SKM-1 treated with dmso at 0.1 percent for 144 hours (cell line): ENCODE results near the gene MAST4.
"Not testable (repeated sequence)": the region's sequence is repeated elsewhere in the genome, so short reads cannot be mapped to it uniquely, and the experiment has no call there.

Source experiments
- DNase-seq: peaks from one replicate; lab custom pipeline; 2025; ENCODE audit not compliant: unreplicated experiment; lab: John Stamatoyannopoulos, UW

Gene MAST4

DNA sequence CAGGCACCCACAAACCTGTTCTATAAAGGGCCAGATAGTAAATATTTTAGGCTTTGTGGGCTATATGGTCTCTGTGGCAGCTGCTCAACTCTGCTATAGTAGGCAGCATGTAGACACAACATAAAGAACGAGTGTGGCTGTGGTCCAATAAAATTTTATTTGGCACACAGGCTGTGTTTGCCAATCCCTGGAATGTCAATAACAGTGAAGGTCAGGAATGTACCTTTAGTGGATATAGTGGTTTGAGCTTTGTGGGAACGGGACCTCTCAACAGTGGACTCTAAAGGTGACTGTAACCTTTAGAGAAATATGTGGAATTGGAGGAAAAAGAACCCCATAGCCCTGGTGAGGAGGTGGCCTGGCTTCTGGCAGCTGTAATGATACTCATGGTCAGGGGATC is 145.2 kb downstream of the MAST4 start:
- DNase-seq, result no peak

DNA sequence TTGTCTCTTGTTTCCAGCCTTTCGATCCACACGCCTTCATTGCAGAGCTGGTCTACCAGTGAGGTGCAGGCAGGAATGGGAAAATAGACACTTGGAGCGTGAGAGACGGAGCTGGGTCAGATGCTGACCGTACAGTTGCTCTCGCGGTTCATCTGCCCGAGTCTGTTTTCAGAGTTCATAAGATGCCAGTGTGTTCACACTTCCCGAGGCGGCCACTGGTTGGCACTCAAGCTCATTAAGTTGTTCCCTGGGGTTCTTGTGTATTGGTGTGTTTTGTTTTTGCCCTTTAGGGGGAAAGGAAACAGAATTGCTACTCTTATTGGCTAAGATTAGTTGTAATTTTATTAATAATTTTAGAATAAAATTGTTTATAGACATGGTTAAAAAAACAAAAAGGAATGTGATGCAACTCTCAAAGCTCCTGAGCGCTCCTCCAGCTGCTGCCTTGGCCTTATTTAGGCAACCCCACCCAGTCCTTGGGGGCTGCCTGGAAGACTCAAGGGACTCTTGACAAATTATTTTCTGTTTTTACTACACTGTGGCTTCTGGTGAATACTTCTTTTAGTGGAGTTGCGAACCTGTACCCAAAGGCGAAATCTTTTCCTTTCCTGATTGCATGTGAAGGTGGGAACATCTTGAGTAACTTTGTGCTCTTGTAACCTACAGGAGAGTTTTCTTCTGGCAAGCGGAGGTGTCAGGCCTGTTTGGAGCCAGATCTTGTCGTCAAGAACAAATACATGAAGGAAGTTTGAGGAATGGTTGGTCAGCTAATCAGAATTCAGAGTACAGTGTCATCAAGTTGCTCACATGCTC is 146.1 kb downstream of the MAST4 start:
- DNase-seq, result no peak

DNA sequence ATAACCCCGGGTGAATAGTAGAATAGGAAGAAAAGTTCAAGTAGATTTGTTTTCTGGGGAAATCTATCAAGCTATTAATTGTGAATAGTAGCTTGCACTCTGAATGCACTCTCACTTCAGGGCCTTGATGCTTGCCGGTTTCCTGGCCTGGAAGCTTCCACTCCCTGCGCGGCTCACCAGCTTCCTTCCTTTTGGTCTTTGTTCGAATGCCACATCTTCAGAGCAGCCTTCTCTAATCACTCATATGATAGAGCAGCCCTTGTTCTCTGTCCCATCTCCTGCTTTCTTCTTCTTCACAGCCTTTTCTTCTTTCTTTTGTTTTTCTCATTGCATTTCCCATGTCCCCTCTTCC is 146.7 kb downstream of the MAST4 start:
- DNase-seq, result no peak

DNA sequence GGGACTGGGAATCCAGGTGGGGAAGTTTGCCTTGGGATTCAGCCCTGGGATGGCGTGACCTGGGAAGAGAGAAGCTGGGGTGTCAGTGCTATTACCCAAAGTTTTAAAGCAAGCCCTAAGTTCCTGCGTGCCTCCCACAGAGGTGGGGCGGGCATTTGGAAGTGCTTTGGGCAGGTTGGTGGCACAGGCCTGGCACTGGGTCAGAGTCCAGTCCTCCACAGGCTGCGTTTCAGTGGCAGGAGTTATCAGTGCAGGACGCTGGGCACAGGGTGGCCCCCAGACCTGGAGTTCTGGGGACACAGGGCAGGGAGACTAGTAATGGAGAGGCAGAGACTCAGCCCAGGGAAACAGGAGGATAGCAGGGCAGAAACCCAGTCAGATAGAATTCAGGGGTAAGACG is 147.2 kb downstream of the MAST4 start:
- DNase-seq, result no peak

DNA sequence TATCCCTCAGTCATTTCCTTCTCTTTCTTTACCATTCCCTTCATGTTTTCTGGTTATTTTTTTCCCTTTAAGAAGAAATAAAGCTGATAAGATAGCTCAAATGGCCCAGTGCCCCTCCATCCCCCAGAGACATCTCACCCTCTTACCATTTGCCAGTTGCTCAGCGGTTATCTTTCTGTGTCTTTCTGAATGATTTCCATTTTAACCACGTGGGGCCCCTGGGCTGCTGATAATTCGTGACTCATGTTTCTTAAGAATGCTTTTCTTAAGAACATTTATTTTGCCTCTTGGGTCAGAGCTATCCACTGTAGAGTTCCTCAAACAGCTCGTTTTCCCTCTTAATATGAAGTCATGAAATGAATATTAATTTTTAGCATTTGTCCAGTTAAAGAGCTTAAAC is 147.8 kb downstream of the MAST4 start:
- no peak for DNase-seq

DNA sequence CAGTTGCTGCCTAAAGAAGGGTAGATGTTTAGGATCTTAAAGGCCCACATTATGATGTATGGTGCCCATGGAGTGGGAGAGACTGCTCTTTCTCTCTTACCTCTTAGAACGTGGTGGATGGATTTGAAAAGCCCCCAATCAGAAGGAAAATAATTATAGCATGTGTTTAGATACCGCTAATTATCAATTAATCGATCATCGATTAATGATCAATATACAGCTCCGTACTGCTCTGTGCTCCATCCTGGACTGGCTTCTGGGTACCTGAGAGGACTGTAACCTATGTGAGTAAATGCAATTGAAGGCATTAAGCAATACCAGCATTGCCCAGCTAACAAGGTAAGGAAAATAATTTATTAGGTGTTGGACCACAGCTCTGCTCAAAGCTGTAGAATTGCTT is 149.1 kb downstream of the MAST4 start:
- no peak for DNase-seq

DNA sequence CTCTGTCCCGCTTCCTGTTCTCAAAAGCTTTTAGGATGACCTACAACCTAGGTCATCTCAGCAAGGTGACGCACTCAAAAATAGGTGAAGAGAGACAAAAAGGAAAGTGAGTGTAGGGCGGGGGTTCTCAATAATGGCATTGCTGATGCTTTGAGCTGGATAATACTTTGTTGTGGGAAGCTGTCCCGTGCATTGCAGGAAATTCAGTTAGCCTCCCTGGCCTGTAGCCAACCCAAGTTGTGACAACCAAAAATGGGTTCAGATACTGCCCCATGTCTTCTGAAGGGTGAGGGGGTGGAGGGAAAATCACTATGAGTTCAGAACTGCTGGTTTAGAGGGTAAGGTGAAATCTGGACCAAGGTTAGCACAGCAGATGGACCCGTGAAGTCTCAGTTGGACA is 151.4 kb downstream of the MAST4 start:
- DNase-seq, result no peak

DNA sequence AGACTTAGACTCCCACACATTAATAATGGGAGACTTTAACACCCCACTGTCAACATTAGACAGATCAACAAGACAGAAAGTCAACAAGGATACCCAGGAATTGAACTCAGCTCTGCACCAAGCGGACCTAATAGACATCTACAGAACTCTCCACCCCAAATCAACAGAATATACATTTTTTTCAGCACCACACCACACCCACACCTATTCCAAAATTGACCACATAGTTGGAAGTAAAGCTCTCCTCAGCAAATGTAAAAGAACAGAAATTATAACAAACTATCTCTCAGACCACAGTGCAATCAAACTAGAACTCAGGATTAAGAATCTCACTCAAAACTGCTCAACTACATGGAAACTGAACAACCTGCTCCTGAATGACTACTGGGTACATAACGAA is 156.5 kb downstream of the MAST4 start:
- DNase-seq, result not testable (repeated sequence)

DNA sequence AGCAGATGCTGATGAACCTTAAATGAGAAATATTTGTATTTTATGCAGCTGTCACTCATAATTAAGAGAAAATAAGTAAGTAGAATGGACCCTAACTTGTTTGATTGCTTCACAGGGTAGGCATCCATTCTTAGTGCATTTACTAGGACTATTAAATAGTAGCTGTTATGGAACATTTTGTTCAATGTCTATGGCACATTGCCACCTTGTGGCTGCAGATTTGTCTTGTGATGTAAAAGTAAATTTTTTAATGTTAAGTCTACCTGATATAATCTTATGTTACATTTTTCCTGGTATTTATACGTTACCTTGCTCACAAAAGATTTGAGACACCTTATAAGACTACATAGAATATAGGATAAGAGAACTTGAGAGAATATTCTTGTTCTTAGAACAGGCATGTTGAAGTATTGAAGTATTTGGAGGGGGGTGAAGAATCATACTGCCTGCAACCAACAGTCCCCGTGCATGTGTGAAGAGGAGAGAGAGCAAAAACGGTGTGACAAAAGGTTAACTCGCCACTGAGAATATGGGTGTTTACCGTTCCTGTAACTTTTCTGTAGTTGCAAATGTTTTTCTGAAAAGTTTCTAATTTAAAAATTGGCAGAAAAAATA is 161.1 kb downstream of the MAST4 start:
- DNase-seq, result no peak

DNA sequence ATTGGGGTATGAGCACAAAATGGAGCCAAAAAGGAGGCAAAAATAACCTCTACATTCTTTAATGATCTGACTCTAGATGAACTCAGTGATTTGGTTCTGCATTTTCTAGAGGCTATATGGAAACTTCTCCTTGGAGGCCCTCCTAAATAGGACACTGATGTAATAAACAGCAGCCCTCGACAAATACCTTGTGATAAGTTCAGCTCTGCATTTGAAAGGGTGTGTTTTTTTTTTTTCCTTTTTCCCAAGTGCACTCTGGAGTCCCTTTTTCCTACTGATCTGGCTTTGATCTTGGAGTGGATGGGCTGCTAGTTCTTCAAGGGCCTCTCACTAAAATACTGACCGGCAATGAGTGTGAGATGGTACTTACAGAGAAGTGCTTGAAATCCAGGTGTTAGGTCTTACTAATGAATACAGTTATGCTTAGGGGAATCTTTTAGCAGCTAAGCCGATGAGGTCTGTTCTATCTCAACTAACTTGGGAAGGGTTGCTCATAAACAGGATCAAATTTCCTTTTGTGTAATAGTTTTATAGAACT is 161.7 kb downstream of the MAST4 start:
- no peak for DNase-seq

DNA sequence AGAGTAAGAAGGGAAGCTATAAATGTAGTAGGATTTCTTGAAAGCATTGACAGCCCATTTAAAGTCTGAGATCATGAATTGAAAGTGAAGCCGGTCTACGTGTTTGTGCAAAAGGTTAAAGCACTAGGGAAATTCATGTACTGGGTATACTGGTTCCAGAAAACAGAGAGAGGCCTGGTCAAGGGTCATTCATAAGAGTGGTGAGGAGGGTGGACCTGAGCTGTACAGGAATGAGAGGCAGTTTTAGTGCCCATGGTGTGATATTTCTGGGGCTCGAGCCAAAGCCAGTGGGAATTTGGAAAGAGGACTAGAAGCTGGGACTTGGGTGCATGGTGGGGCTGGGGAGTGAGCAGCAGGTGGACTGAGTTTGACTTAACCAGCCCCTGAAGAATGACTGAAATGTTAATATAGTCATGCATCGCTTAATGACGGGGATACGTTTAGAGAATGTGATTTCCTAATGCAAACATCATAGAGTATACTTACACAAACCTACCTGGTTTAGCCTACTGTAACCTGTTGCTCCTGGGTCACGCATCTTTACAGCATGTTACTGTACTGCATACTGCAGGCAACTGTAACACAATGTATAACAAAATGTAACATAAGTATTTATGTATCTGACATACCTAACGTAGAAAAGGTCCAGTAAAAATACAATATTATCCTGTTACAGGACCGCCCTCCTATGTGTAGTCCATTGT is 173.0 kb downstream of the MAST4 start:
- DNase-seq, result no peak

DNA sequence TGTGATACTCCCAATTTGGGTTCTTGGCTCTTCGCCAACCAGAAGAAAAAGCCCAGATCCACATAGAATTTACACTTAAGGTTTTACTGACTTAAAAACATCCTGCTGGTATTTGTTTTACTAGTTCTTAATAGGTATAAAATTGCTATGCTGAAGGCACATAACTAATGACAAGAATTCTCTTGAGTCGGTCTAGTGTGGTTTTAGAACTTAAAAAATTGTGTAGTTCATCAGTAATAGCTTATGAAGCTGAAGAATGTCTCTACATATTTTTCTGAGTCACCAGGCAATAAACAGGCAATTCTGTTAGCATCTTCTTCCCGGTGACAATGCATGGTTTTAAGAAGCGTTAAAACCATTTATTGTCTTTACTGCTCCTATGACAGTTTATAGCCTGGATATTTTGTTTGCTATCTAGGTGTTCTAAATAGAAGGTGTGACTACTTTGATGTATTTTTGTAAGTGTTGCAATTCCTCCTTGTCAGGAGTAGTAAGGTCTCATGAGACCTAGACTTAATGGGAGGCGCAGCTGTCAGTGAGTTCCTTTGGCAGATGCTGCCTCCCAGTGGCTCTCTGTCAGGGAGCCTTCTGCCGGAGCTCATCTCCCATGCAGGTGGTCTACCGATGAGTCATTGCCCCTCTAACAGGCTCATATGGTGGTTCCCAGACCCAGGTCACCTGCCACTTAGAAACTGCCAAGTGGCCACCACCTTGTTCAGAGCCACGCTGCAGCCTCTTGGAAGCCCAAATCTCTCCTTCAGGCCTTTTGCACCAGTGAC is 173.8 kb downstream of the MAST4 start:
- no peak for DNase-seq

DNA sequence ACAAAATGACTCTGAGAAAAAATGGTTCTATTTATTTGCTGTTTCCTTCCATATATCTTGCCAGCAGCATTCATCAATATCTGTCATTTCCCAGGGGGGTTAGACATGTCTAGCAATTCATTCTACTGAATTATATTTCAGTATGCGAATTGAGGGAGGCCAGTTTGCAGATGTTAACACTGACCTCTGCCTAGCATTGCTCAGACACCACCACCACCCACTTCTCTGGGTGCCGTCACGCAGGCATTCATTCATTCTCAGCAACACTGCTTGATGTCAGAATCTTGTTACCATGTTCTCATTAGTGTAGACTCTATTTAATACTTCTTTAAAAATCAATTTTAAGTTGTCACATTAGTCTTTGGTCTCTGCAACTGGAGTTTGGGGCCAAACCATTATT is 181.7 kb downstream of the MAST4 start:
- DNase-seq, result no peak

DNA sequence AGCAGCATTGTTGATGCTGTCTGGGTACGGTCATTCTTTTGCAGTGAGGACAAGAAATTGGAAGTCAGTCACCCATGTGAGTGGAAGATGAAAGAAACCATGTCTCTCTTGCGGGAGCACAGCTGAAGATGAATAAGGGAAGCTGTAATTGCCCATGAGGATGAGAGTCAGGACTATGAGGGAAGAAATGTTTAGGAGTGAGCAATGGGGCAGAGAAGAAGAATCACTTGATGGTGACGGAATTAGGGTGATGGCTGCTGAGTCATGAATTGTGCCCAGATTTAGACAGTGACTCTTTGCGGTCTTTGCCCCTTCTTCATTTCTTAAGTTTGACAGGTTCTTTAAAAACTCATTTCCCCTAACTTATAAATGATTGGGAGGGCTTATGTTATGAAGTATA is 183.3 kb downstream of the MAST4 start:
- DNase-seq, result no peak

DNA sequence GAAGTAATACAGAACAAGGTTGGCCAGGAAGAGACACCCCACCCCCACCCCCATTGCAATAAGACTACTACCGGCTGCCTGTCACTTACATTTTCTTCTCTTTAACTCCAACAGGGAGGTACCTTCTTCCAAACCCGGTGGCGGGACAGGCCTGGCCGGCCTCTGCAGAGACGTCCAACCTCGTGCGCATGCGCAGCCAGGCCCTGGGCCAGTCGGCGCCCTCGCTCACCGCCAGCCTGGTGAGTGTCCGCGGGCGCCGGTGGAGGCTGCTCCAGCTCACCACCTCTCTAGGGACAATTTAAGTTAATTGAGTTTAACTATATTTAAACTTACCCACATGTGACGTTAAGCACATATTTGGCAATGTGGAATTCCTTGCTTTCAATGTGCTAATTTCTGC is 192.4 kb downstream of the MAST4 start:
- no peak for DNase-seq

DNA sequence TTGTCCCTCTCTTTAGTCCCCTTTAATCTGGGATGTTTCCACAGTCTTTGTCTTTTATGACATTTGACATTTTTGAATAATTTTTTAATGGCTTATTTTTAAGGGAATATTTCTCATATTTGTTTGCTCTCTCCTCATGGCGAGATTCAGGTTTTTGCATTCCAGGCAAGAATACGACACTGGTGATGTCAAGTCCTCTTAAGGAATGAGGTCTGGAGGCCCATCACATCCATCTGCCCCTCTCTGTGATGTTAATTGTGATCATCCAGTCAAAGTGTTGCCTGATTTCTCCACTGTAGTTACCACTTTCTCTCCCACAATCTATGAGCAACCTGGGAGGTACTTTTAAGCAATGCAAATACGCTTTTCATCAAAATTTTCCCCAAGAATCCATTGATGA is 193.2 kb downstream of the MAST4 start:
- no peak for DNase-seq

DNA sequence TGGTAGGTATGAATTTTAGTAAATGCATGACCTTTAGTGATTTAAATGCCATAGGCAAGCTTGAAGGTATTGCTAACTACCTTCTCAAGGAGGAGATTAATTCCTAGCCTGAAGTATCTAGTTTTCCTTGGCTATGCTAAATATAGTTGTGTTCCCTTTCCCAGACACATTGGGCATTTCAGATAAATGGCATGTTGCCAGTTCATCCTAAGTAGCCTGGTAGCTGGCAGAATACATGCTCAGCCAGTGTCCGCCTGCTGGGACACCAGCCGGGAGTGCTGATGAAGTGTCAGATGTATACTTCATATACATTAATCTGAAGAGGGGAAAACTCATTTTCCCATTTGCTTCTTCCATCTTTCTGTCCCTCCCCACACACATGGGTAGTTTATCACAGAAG is 196.9 kb downstream of the MAST4 start:
- no peak for DNase-seq

DNA sequence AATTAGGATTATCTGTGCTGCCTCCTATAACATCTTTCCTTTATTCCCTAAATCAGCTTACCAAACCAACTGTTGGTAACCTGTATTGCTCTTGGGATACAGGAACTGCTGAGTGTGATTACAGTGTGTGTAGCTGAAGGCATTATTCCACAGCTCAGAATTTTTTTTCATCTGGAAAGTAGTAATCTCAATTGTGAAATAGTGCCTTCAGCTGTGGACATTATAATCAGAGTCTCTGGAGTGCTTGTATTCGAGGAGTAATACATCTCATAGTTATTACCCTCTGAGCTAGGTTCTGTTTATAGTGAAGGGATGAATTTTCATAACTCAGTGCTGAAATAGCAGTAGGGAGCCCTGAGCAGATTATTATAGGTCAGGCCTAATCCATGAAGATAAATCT is 199.5 kb downstream of the MAST4 start:
- DNase-seq, result no peak

DNA sequence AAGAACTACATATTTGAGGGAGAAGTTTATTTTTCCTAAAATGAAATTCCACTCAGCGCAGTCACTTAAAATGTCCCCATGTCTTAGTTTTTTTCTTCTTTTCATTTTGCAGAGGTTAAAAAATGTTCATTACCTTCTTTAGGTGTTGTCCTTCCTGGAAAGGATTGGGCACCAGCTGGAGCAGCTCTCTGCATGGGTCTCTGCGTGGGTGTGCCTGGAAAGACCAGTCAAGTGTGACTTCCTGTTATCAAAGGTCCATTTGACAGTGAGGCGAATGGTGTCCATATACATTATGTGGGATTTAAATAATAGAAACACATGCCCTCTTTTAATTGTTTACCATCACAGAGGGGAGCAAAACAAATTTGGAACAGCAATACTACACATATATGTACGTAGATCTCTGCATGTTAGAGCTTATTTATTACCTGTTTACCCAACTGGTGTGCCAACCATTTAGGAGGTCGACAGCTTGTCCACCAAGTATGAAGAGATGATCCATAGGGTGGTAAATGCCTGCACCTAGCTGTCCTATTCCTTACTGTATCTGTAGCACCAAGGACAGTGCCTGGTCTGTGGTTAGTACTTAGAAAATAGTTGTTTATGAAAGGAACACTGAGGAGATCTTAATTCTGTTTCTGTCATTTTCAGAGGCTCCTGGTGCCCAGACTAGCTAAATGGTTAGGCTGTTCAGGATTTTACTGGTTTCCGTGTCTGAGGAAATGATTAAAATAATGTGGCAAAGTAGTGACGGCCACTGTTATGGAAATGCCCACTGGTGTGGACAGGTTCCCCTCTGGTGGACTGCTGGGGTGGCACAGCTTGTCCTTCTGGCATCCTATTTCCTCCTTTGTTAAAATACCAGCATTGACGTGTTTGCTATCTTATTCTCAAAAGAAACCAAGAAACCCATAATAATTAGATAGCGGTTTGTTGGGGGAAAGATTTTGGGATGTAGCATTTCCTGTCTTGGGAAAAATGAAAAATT is 200.4 kb downstream of the MAST4 start:
- no peak for DNase-seq

DNA sequence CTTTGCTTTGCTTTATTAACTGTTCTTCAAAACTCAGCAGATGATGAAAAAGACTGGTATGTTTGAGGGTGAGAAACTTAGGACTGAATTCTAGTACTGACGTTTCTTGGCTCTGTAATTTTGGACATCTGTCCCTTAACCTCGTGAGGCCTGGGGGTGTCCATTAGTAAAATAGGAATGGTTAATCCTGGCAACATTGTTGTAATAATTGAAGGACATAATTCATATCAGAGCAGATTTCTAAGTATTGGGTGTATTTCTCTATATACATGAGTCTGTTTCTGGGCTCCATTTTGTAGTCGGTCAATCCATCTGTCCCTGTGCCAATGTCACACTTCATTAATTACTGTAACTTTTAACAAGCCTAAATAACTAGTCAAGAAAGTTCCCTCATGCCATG is 206.7 kb downstream of the MAST4 start:
- no peak for DNase-seq
